HFF-Myc (cell line): ENCODE data around the gene ZFP92.

Experiments
- DNase-seq: peaks from one replicate; pipeline ENCODE4 v3.0.0-alpha.2; 2011; ENCODE audit warnings: low read depth; ENCODE audit errors: extremely low read depth
- H3K4me3 ChIP-seq: replicated peaks from 2 replicates; pipeline ENCODE4 v1.5.1; 2011; ENCODE audit warnings: low read depth, mild to moderate bottlenecking, control low read depth, low read length
- TF ChIP-seq, protein P1 (sequence below): IDR thresholded peaks from 2 replicates; pipeline ENCODE4 v1.5.1; 2012; ENCODE audit warnings: mild to moderate bottlenecking, low read depth, low read length, control low read depth; ENCODE audit errors: missing control alignments

The ZFP92 gene

DNA sequence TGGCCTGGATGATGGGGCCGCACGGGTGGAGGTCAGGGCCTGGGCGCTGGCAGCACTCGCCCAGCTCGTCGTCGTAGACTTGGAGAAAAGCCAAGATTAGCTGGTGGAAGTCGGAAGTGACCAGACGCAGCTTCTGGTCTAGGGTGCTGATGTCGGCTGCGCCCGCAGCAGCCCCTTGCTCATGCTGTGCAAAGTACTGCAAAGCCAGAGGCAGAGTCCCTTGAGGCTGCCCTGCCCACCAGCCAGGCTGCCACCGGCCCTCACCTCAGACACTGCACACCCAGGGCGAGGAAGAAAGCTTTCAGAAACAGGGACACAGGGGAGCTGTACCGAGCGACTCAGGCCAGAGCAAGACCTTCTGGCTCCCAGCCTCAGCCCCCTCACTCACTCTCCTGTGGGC, 44.3 kb downstream of the ZFP92 start:
- H3K4me3 ChIP-seq: no peak overlapping the region
- TF ChIP-seq, protein P1, sequence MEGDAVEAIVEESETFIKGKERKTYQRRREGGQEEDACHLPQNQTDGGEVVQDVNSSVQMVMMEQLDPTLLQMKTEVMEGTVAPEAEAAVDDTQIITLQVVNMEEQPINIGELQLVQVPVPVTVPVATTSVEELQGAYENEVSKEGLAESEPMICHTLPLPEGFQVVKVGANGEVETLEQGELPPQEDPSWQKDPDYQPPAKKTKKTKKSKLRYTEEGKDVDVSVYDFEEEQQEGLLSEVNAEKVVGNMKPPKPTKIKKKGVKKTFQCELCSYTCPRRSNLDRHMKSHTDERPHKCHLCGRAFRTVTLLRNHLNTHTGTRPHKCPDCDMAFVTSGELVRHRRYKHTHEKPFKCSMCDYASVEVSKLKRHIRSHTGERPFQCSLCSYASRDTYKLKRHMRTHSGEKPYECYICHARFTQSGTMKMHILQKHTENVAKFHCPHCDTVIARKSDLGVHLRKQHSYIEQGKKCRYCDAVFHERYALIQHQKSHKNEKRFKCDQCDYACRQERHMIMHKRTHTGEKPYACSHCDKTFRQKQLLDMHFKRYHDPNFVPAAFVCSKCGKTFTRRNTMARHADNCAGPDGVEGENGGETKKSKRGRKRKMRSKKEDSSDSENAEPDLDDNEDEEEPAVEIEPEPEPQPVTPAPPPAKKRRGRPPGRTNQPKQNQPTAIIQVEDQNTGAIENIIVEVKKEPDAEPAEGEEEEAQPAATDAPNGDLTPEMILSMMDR: no peak
- no peak for DNase-seq

DNA sequence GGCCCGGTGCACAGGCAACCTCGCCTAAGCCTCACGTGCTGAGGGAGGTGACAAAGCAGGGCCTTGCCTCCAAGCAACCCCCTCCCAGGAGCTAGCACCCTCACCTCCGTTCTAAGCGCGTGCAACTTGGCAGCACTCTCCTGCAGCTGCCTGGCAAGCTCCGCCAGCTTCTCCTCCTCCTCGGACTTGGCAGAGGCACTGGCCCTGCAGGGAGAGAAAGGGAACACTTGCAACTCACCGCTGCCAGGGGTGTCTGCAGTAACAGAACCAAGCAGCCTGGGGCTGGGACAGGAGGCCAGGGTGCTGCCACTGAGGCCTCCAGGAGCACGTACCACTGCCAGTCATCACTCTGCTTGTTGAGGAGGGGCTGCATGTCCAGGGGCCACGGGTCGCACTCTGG, 44.9 kb downstream of the ZFP92 start:
- DNase-seq: no peak
- no peak overlapping the region for H3K4me3 ChIP-seq
- TF ChIP-seq, protein P1: no peak

DNA sequence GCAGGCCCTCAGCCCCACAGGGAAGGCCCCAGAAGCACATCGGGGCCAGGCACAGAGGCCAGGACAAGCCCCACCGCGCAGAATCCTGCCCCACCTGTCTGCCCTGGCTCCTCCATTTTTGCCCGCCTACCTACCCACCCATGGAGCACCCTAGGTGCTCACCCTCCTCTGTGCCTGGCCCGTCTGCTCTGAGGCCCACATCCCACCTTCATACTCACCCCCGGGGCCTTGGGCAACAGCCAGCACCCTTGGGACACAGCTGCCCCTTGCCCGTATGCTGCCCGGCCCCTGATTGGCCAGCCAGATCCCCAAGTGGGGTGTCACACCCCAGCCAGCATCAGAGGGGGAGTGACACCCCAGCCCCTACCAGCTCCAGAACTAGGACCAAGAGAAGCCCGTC, 45.4 kb downstream of the ZFP92 start:
- H3K4me3 ChIP-seq: no peak overlapping the region
- TF ChIP-seq, protein P1: no peak
- DNase-seq: no peak

DNA sequence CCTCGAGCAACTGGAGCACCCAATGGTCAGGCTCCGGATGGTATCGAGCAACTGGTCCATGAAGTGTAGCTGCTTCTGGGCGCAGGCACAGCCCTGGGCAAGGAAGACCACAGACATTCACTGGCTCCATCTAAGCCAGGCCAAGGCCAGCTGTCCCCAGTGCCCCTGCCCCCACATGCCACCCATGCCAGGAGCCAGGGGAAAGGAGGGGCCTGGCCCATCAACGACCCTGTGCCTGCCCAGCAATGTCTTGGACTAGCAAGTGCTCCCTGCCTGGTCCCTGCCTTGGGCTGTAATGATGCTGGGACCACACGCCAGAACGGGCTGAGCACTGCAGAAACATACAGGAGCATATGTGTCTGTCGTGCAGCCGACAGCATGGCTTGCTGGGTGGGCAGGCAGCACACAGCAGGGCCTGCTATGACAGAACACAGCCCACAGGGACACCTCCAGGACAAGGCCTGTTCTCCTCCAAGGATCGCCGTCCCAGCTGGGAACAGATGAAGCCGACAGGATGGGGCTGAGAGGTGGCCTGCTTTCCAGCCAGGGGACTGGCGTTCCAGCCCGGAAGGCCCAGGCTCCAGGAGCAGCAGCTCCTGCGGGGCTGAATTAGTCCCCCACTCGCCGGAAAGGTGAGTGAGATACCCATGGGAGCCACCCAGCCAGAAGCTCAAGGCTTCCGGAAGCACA, 46.0 kb downstream of the ZFP92 start:
- H3K4me3 ChIP-seq: no peak overlapping the region
- TF ChIP-seq, protein P1: no peak
- no peak for DNase-seq

DNA sequence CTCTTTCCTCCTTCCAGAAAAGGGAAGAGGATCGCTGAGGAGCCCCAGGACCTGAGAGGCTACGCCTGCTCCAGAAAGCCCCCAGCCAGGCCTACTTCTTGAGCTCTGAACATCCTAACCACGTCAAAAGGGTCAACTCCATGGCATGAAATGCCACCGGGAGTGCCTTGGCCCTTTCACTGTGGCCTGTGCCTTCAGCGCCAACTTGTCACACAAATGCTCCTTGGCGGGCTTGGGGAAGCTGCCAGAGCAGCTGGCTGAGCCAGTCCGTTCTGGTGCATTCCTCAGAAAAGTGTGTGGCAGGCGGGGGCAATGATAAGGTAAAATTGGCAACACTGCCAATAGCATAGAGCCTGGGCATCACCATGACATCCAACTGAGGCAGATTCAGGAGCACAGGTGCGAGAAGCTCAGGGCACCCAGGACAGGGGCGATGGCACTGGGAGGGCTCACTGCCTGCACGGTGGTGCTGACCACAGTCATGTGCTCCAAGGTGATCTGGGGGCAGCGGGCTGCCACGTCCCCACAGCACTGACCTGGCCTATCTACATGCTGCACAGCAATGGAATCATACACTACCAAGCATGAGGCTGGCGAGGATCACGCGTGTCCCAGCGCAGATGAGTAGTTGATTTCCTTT, 46.7 kb downstream of the ZFP92 start:
- H3K4me3 ChIP-seq: no peak overlapping the region
- TF ChIP-seq, protein P1: no peak
- DNase-seq: no peak

DNA sequence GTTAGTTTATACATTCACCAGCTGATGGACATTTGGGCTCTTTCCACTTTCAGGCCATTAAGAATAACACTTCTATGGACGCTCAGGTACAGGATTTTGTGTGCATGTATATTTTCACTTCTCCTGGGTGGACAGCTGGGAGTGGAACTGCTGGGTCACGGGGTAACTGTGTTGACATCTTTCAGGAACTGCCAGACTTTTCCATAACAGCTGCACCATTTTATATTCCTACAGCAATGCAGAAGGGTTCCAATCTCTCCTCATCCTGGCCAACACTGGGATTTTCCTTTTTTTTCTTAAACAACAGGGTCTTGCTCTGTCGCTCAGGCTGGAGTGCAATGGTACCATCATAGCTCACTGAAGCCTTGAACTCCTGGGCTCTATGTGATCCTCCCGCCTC, 47.2 kb downstream of the ZFP92 start:
- no peak overlapping the region for H3K4me3 ChIP-seq
- TF ChIP-seq, protein P1: no peak
- no peak for DNase-seq
